ENCODE results near the gene MACROD2. TPM values are rescaled to one million over a fixed set of nuclear protein-coding genes. Genes with fewer than 3 reads are reported as not detected.

Gene MACROD2
- total RNA-seq, 4 donors from 2014 or later = 4.0 to 14.1 (median 10.4) TPM

DNA sequence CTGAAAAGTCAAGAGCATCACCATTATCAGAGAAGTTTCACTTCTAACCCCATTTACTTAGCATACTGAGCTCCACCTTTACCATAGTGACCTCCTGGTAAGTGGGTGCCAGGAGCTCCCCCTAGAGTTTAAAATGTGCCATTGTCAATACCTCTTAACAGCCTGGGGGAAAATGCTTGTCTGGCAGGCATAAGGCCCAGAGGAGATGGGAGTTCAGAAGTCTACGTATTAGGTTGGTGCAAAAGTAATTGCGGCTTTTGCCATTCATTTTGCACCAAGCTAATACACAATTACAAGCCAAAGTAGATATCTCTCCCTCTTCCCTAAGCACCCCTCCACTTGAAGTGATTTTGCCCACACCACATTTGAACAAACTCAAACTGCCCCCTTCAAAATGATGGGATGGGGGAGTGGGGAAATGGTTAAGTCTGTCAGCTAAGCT is 1658.9 kb downstream of the MACROD2 start:
- WGBS, 2 donors = 55 to 78% methylated on average over 2 of the region's 2 CpGs
- TF ChIP-seq, protein P1, sequence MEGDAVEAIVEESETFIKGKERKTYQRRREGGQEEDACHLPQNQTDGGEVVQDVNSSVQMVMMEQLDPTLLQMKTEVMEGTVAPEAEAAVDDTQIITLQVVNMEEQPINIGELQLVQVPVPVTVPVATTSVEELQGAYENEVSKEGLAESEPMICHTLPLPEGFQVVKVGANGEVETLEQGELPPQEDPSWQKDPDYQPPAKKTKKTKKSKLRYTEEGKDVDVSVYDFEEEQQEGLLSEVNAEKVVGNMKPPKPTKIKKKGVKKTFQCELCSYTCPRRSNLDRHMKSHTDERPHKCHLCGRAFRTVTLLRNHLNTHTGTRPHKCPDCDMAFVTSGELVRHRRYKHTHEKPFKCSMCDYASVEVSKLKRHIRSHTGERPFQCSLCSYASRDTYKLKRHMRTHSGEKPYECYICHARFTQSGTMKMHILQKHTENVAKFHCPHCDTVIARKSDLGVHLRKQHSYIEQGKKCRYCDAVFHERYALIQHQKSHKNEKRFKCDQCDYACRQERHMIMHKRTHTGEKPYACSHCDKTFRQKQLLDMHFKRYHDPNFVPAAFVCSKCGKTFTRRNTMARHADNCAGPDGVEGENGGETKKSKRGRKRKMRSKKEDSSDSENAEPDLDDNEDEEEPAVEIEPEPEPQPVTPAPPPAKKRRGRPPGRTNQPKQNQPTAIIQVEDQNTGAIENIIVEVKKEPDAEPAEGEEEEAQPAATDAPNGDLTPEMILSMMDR (IDR thresholded peaks at IDR 0.05) = peak in 3 of 5 experiments; percentile 20 to 33 (median 22)
- no peak for TF ChIP-seq EP300 (IDR thresholded peaks at IDR 0.05)
- H3K36me3 ChIP-seq = no peaks in the 10 kb centered on the region
- H3K27ac ChIP-seq = no peak overlapping the region
- peak in 1 of 2 donors; percentile 10 for DNase-seq (ENCODE audit: low spot score in 2 of 2)
- H3K4me1 ChIP-seq = peaks cover 0 to 18% (median 0%) of the 10 kb centered on the region in 4 donors
- no peaks in the 10 kb centered on the region for H3K9me3 ChIP-seq
- H3K4me3 ChIP-seq = no peak overlapping the region
- H3K27me3 ChIP-seq = no peaks in the 10 kb centered on the region

DNA sequence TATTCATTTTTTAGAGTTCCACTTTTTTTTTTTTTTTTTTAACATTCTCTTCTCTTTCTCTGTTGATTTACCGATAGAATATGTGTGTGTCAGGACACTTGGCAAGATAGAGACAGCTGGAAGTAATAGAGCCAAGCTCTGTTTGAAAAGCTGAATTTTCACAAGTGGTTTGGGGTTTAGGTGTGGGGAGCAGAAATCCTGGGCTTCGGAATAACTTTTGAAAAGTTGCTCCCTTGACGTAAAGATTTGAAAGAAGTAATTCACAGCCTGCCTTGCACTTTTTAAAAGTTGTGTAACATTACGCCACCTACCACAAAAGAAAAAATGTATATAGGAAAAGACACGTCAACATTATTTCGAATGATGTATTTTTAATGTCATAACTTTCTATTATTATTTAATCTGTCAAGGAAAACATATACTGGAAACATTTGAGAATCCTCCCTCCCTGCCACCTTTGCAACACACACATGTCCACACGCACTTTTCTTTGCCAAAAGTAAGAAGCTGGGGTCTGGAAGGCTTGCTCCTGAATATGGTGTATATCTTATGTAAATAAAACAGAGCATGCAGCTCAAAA is 1660.1 kb downstream of the MACROD2 start:
- DNase-seq (ENCODE audit: low spot score in 2 of 2) = no peak
- no peaks in the 10 kb centered on the region for H3K27me3 ChIP-seq
- TF ChIP-seq EP300 (IDR thresholded peaks at IDR 0.05) = no peak
- TF ChIP-seq POLR2A (IDR thresholded peaks at IDR 0.05) = no peak
- TF ChIP-seq, protein P1 (IDR thresholded peaks at IDR 0.05) = no peak
- H3K4me1 ChIP-seq = peaks cover 0 to 18% (median 0%) of the 10 kb centered on the region in 4 donors
- H3K36me3 ChIP-seq = no peaks in the 10 kb centered on the region
- H3K9me3 ChIP-seq = no peaks in the 10 kb centered on the region
- H3K4me3 ChIP-seq = no peak overlapping the region
- WGBS, 2 donors = 71 to 74% methylated on average over 7 of the region's 7 CpGs
- H3K27ac ChIP-seq = no peak overlapping the region

DNA sequence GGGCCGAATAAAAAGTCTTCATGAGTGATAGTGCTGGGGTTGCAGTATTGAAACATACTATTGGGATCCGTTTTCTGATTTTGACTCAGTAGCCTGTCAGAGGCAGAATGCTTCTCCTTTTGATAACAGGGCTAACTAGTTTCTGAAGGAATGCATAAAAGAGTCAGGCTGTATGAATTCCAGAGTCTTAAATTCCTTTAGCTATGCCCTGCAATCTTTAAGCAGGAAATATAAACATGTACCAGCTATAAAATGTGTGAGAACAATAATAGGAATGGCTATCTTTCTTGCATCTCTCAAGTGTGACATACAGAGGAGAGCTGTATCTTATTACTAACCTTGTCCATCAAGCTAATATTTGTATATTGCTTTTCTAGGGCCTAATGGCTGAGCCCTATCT is 1660.8 kb downstream of the MACROD2 start:
- WGBS, 2 donors = 29 to 31% methylated on average over 2 of the region's 2 CpGs
- no peak for DNase-seq (ENCODE audit: low spot score in 2 of 2)
- no peaks in the 10 kb centered on the region for H3K36me3 ChIP-seq
- no peaks in the 10 kb centered on the region for H3K27me3 ChIP-seq
- TF ChIP-seq, protein P1 (IDR thresholded peaks at IDR 0.05) = no peak
- TF ChIP-seq POLR2A (IDR thresholded peaks at IDR 0.05) (no peak), EP300 (IDR thresholded peaks at IDR 0.05) (no peak)
- no peak overlapping the region for H3K4me3 ChIP-seq
- H3K9me3 ChIP-seq = no peaks in the 10 kb centered on the region
- H3K4me1 ChIP-seq = peaks cover 0 to 18% (median 0%) of the 10 kb centered on the region in 4 donors
- H3K27ac ChIP-seq = no peak overlapping the region

DNA sequence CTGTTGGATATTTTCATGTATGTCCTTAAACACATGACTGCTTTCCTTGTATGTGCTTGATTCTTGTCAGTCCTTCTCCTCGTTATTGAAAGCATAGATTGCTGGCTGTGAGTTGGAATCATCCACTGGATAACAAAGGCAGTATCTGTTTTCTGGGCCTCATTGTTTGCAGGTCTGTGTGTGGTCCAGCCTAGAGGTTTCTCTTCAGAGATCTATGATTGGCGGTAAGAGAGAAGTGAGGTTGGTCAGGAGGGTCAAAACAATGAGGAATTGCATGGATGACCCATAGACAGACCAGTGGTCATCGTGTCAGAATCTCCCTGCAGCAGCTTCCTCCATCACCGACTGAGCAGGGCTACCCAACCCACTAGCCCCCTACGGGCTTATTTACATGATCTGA is 1663.0 kb downstream of the MACROD2 start:
- Histone ChIP-seq H3K4me1 (peaks cover 0 to 18% (median 0%) of the 10 kb centered on the region in 4 donors), H3K27ac (no peak overlapping the region), H3K4me3 (no peak overlapping the region), H3K27me3 (no peaks in the 10 kb centered on the region), H3K9me3 (no peaks in the 10 kb centered on the region), H3K36me3 (no peaks in the 10 kb centered on the region)
- TF ChIP-seq, protein P1 (IDR thresholded peaks at IDR 0.05) = no peak
- TF ChIP-seq POLR2A (IDR thresholded peaks at IDR 0.05) (no peak), EP300 (IDR thresholded peaks at IDR 0.05) (no peak)
- no peak for DNase-seq (ENCODE audit: low spot score in 2 of 2)
- 33 to 34% methylated on average over 5 of the region's 5 CpGs for WGBS, 2 donors

DNA sequence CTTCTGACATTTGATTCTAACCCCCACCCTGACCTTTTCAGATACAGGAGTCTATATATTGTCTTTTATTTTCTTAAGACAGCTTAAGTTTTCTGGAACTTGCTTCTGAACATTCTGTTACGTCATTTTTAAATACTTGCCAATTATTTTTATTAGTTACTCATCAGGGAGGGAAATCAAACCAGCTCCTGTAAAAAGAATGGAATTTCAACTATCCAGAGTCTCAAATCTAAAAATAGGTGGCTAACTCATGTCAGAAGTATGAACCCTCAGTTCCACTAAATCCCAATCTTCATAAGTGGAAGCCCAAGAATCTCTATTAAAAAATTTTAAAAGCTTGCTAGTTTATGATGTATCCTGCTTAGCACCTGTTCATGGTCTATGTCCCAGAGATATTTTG is 1677.9 kb downstream of the MACROD2 start:
- DNase-seq (ENCODE audit: low spot score in 2 of 2) = no peak
- 42 to 52% methylated on average over 1 of the region's 1 CpG for WGBS, 2 donors
- H3K4me1 ChIP-seq = no peaks in the 10 kb centered on the region
- H3K9me3 ChIP-seq = no peaks in the 10 kb centered on the region
- H3K27me3 ChIP-seq = no peaks in the 10 kb centered on the region
- H3K4me3 ChIP-seq = no peak overlapping the region
- H3K27ac ChIP-seq = no peak overlapping the region
- TF ChIP-seq EP300 (IDR thresholded peaks at IDR 0.05) = no peak
- TF ChIP-seq, protein P1 (IDR thresholded peaks at IDR 0.05) = no peak
- no peak for TF ChIP-seq POLR2A (IDR thresholded peaks at IDR 0.05)
- no peaks in the 10 kb centered on the region for H3K36me3 ChIP-seq

Measured in tibial nerve (tissue), 4 donors.